Mesendoderm (in vitro differentiated cells): ENCODE results near the gene NBEA.
"Not testable (repeated sequence)": the region's sequence is repeated elsewhere in the genome, so short reads cannot be mapped to it uniquely, and the experiment has no call there.

ENCODE experiments used
- DNase-seq: peaks from one replicate; pipeline ENCODE4 v3.0.0; 2013
- H2AK5ac ChIP-seq: 2 replicates; pipeline ENCODE4 v1.6.1; 2013; ENCODE audit warnings: low read length, inconsistent platforms
- H2BK120ac ChIP-seq: 2 replicates; pipeline ENCODE4 v1.6.1; 2013; ENCODE audit warnings: low read depth, mild to moderate bottlenecking, low read length, moderate library complexity, mixed read lengths
- H2BK15ac ChIP-seq: replicated peaks from 2 replicates; pipeline ENCODE4 v1.6.1; 2013; ENCODE audit warnings: low read depth, mild to moderate bottlenecking, moderate library complexity
- H2BK5ac ChIP-seq: 2 replicates; pipeline ENCODE4 v1.6.1; 2013; ENCODE audit warnings: low read length, inconsistent platforms
- H3K18ac ChIP-seq: 2 replicates; pipeline ENCODE4 v1.6.1; 2013; ENCODE audit warnings: mild to moderate bottlenecking, low read length, mixed read lengths
- H3K23ac ChIP-seq: one replicate; pipeline ENCODE4 v1.6.1; 2013; ENCODE audit warnings: low read length
- H3K27ac ChIP-seq: 2 replicates; pipeline ENCODE4 v1.5.1; 2013; ENCODE audit warnings: low read depth, mild to moderate bottlenecking, inconsistent platforms, low read length, moderate library complexity
- H3K27me3 ChIP-seq: 2 replicates; pipeline ENCODE4 v1.6.1; 2013; ENCODE audit warnings: low read length, control low read depth, mild to moderate bottlenecking, inconsistent platforms; ENCODE audit not compliant: insufficient read depth, poor library complexity
- H3K36me3 ChIP-seq: 2 replicates; pipeline ENCODE4 v1.6.1; 2013; ENCODE audit warnings: low read length, inconsistent platforms; ENCODE audit not compliant: control insufficient read depth, insufficient read depth
- H3K4ac ChIP-seq: one replicate; pipeline ENCODE4 v1.6.1; 2013; ENCODE audit warnings: low read depth, mild to moderate bottlenecking, low read length, moderate library complexity
- H3K4me1 ChIP-seq: 2 replicates; pipeline ENCODE4 v1.6.1; 2013; ENCODE audit warnings: low read depth, low read length, inconsistent platforms; ENCODE audit not compliant: control insufficient read depth
- H3K4me2 ChIP-seq: 2 replicates; pipeline ENCODE4 v1.6.1; 2013; ENCODE audit warnings: low read length
- H3K4me3 ChIP-seq: 2 replicates; pipeline ENCODE4 v1.5.1; 2013; ENCODE audit warnings: mild to moderate bottlenecking, low read length
- H3K56ac ChIP-seq: one replicate; pipeline ENCODE4 v1.6.1; 2013; ENCODE audit warnings: low read length
- H3K79me1 ChIP-seq: 2 replicates; pipeline ENCODE4 v1.6.1; 2013; ENCODE audit warnings: low read length, inconsistent platforms
- H3K79me2 ChIP-seq: 2 replicates; pipeline ENCODE4 v1.6.1; 2013; ENCODE audit warnings: mild to moderate bottlenecking, low read length; ENCODE audit not compliant: control insufficient read depth, insufficient read depth
- H3K9ac ChIP-seq: 2 replicates; pipeline ENCODE4 v1.6.1; 2013; ENCODE audit warnings: low read length, inconsistent platforms
- H4K5ac ChIP-seq: one replicate; pipeline ENCODE4 v1.6.1; 2013; ENCODE audit warnings: low read length
- H4K8ac ChIP-seq: one replicate; pipeline ENCODE4 v1.6.1; 2013; ENCODE audit warnings: low read depth, mild to moderate bottlenecking, control low read depth, low read length, moderate library complexity
- WGBS: extraction: QIAGEN DNeasy Blood & Tissue Kit; methylation state at CpG from one replicate; pipeline ENCODE4 v1.1.7; 2013; ENCODE audit warnings: low lambda C conversion rate, missing lambda C conversion rate; ENCODE audit not compliant: insufficient coverage; ENCODE audit errors: extremely low coverage; 5-methylcytosine and 5-hydroxymethylcytosine counted together

The NBEA gene

DNA sequence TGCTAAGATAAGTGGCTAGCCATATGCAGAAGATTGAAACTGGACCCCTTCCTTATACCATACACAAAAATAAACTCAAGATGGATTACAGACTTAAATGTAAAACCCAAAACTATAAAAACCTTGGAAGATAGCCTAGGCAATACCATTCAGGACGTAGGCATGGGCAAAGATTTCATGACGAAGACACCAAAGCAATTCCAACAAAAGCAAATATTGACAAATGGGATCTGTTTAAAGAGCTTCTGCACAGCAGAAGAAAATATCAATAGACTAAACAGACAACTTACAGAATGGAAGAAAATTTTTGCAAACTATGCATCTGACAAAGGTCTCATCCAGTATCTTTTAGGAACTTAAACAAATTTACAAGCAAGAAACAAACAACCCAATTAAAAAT, 466.2 kb downstream of the NBEA start:
- H3K4me1 ChIP-seq, H3K4ac ChIP-seq: not testable (repeated sequence)
- no CpG with 5 or more reads among the region's 2 CpGs for WGBS

DNA sequence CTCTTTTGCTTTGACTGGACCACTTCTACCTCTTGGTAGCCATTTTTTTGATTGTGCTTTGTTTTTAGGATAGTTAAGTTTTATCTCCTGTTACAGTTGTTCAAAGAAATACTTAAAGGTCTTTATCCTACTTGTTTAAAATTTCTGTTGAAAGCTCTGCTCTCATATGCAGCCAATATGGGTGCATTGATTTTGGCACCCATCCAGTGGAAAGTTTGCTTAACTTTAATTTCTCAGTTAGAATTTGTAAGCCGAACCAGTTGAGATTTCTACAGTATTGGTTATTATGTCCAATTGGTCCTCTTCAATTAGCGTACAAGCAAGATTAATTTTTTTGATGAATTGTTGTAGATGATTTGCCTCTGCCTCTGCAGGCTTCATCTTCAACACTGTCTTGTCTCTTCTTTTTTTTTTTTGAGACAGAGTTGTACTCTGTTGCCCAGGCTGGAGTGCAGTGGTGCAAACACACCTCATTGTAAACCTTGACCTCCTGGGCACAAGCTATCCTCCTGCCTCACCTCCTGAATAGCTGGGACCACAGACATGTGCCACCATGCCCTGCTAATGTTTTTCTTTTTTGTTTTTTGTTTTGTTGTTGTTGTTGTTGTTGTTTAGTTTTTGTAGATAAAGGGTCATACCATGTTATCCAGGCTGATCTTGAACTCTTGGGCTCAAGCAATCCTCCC, 469.1 kb downstream of the NBEA start:
- H3K4me2 ChIP-seq: no peak overlapping the region
- no peak overlapping the region for H3K18ac ChIP-seq
- H2BK5ac ChIP-seq: no peak overlapping the region
- no peaks in the 10 kb centered on the region for H3K36me3 ChIP-seq
- no peak overlapping the region for H3K23ac ChIP-seq
- H4K5ac ChIP-seq: no peak overlapping the region
- H3K56ac ChIP-seq: no peak overlapping the region
- H4K8ac ChIP-seq: no peak overlapping the region
- H2BK15ac ChIP-seq: no peak overlapping the region
- no peak for DNase-seq
- no peaks in the 10 kb centered on the region for H3K79me2 ChIP-seq
- H3K27ac ChIP-seq: no peak overlapping the region
- no peak overlapping the region for H2AK5ac ChIP-seq
- no peak overlapping the region for H2BK120ac ChIP-seq
- H3K4me3 ChIP-seq: no peak overlapping the region
- no peaks in the 10 kb centered on the region for H3K4me1 ChIP-seq
- no peaks in the 10 kb centered on the region for H3K27me3 ChIP-seq
- H3K9ac ChIP-seq: no peak overlapping the region
- WGBS: no CpG with 5 or more reads among the region's 2 CpGs
- no peaks in the 10 kb centered on the region for H3K79me1 ChIP-seq
- no peak overlapping the region for H3K4ac ChIP-seq

More for the DNA sequence above, 466.2 kb downstream of the NBEA start:
- H3K79me1 ChIP-seq, H3K79me2 ChIP-seq, DNase-seq, H2AK5ac ChIP-seq, H3K4me2 ChIP-seq, H3K27ac ChIP-seq, H2BK120ac ChIP-seq, H2BK15ac ChIP-seq, H3K27me3 ChIP-seq, H3K23ac ChIP-seq, H4K5ac ChIP-seq, H3K9ac ChIP-seq, H4K8ac ChIP-seq, H2BK5ac ChIP-seq, H3K4me3 ChIP-seq, H3K18ac ChIP-seq, H3K56ac ChIP-seq, H3K36me3 ChIP-seq: not testable (repeated sequence)

DNA sequence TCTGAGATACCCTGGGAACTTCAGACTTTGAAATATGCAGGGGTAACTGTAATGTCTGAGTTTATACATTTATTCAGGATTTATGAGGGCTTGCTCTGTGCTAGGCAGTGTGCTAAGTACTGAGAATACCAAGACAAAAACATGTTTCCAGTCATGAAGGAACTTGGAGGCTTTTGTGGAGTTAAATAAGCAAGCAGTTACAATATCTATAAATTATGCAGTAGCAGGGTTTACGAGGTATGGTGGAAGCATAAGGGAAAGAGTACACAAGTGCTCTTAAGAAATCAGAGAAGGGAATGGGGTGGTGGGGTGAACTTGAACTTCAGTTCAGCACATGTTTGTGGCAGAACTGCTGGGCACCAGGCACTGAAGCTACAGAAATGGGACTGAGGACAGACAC, 506.4 kb downstream of the NBEA start:
- Histone ChIP-seq H3K23ac (no peak overlapping the region), H3K56ac (no peak overlapping the region), H4K8ac (no peak overlapping the region), H3K27ac (no peak overlapping the region), H3K79me2 (no peaks in the 10 kb centered on the region), H3K4me3 (no peak overlapping the region), H2BK15ac (no peak overlapping the region), H2AK5ac (no peak overlapping the region), H3K9ac (no peak overlapping the region), H3K27me3 (no peaks in the 10 kb centered on the region), H2BK5ac (no peak overlapping the region), H3K4ac (no peak overlapping the region), H3K18ac (no peak overlapping the region), H3K4me2 (no peak overlapping the region), H3K79me1 (no peaks in the 10 kb centered on the region), H4K5ac (no peak overlapping the region), H3K36me3 (no peaks in the 10 kb centered on the region), H3K4me1 (no peaks in the 10 kb centered on the region), H2BK120ac (no peak overlapping the region)
- no CpG with 5 or more reads among the region's 1 CpG for WGBS
- no peak for DNase-seq

DNA sequence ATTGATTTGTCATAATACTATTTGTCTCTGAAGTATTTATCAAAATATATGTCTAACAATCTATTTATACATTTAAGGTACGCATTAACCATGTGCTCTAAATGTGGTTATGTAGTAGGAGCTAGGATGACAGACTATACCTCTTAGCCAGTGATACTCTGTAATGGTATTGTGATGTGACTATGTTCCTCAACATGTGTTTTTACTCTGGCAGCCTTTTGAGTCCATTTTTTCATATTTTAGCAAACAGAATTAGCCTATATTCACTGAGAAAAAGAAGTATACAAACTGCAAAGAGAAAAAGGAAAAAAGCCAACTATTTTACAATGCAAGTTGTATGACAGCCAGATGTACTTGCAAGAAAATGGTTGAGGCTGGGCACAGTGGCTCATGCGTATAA, 507.8 kb downstream of the NBEA start:
- Histone ChIP-seq H3K9ac (no peak overlapping the region), H4K5ac (no peak overlapping the region), H3K27ac (no peak overlapping the region), H2BK5ac (no peak overlapping the region), H3K27me3 (no peaks in the 10 kb centered on the region), H3K79me1 (no peaks in the 10 kb centered on the region), H3K18ac (no peak overlapping the region), H2AK5ac (no peak overlapping the region), H3K36me3 (no peaks in the 10 kb centered on the region), H3K4me3 (no peak overlapping the region), H3K23ac (no peak overlapping the region), H3K56ac (no peak overlapping the region), H2BK120ac (no peak overlapping the region), H3K79me2 (no peaks in the 10 kb centered on the region), H2BK15ac (no peak overlapping the region), H3K4me1 (no peaks in the 10 kb centered on the region), H3K4me2 (no peak overlapping the region), H3K4ac (no peak overlapping the region), H4K8ac (no peak overlapping the region)
- no peak for DNase-seq
- WGBS: no CpG with 5 or more reads among the region's 2 CpGs

DNA sequence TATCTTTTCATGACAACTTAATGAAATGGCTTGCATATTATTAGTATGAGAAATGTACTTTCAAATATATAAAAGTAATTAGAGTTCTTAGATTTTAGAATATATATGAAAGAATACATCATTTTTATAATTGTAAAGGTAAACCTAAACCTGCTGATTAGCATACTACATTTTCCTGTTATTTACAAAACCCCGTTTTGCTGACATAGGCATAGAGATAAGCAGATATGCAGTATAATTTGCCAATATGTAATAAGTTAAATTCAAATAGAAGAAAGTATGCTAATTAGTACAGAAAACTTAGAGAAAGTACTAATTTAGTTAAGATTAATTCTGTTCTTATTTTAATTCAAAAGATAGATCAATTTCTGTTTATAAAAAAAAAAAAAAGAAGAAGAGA, 513.0 kb downstream of the NBEA start:
- no peak for DNase-seq
- no peak overlapping the region for H3K27ac ChIP-seq
- H4K8ac ChIP-seq: no peak overlapping the region
- no peaks in the 10 kb centered on the region for H3K27me3 ChIP-seq
- H3K56ac ChIP-seq: no peak overlapping the region
- no peak overlapping the region for H3K9ac ChIP-seq
- no peak overlapping the region for H3K18ac ChIP-seq
- H3K79me2 ChIP-seq: no peaks in the 10 kb centered on the region
- no peak overlapping the region for H2BK120ac ChIP-seq
- H2BK5ac ChIP-seq: no peak overlapping the region
- H3K36me3 ChIP-seq: no peaks in the 10 kb centered on the region
- H3K4me2 ChIP-seq: no peak overlapping the region
- no peak overlapping the region for H3K4ac ChIP-seq
- no peak overlapping the region for H3K23ac ChIP-seq
- H3K4me1 ChIP-seq: no peaks in the 10 kb centered on the region
- H4K5ac ChIP-seq: no peak overlapping the region
- H2BK15ac ChIP-seq: no peak overlapping the region
- H3K79me1 ChIP-seq: no peaks in the 10 kb centered on the region
- no CpG with 5 or more reads among the region's 1 CpG for WGBS
- no peak overlapping the region for H3K4me3 ChIP-seq
- no peak overlapping the region for H2AK5ac ChIP-seq

DNA sequence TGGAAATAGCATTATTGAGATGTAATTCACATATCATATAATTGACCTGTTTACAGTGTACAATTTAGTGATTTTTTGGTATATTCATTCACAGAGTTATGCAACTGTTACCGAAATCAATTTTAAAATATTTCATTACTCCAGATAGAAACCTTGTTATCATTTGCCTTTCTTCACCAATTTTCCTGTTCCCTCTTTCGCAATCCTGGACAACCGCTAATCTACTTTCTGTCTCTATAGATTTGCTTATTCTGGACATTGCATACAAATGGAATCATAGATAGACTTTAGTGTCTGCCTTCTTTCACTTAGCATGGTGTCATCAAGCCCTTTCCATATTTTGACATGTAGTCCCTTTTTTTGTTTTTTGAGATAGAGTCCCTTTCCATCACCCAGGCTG, 515.2 kb downstream of the NBEA start:
- no peak for DNase-seq
- no peak overlapping the region for H4K8ac ChIP-seq
- H3K56ac ChIP-seq: no peak overlapping the region
- no peaks in the 10 kb centered on the region for H3K79me2 ChIP-seq
- H4K5ac ChIP-seq: no peak overlapping the region
- H3K79me1 ChIP-seq: no peaks in the 10 kb centered on the region
- H2AK5ac ChIP-seq: no peak overlapping the region
- no CpG with 5 or more reads among the region's 3 CpGs for WGBS
- H3K27ac ChIP-seq: no peak overlapping the region
- no peaks in the 10 kb centered on the region for H3K36me3 ChIP-seq
- no peak overlapping the region for H3K23ac ChIP-seq
- H3K4me1 ChIP-seq: no peaks in the 10 kb centered on the region
- H3K4me2 ChIP-seq: no peak overlapping the region
- no peak overlapping the region for H2BK5ac ChIP-seq
- no peak overlapping the region for H3K4me3 ChIP-seq
- no peak overlapping the region for H3K18ac ChIP-seq
- no peak overlapping the region for H3K4ac ChIP-seq
- H2BK120ac ChIP-seq: no peak overlapping the region
- H2BK15ac ChIP-seq: no peak overlapping the region
- H3K9ac ChIP-seq: no peak overlapping the region
- no peaks in the 10 kb centered on the region for H3K27me3 ChIP-seq
